GM19397 (cell line): ENCODE measurements around the gene FTL.

Source experiments
- ATAC-seq: cut with Tn5 transposase; IDR thresholded peaks from one replicate; pipeline ENCODE4 v1.9.1; 2021; ENCODE audit warnings: mild to moderate bottlenecking, moderate library complexity; ENCODE audit not compliant: unreplicated experiment

FTL gene

DNA sequence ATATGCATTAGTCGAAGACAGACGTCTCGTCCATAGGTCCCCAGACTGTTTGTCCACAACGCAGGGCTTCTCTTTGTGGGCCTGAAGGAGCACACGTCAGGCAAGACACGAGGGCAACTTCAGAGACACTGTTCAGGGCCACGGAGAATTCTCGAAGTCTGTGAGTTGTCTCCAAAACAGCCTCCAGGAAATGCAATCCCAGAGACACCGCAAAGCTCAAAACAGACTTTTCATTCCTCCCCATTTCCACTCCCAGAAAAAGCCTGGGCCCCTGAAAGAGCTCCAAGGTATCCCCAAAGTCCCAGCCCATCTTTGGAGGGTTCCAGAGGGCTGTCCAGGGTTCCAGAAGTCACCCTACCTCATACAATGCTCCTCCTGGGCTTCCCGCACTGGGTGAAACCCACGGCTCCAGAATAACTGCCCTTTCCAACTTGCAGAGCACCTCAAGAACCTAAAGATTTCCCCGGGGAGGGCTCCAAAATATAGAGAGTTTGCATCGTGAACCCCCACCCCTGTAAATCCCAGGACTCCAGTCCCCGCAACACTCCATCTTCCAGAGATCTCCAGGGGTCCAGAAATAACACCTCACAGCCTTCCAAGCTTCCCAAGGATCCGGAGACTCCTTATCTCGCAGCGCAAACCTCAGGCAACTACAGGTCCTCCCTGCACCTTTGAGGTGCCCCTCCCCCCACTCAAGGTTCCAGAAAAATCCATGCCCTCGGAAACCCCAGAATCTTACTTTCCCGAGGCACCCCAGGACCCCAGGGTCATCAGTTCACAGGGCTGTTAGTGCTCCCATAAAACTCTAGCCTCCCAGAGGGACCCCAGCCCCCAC is 687 bp upstream of the FTL start:
- no peak for ATAC-seq

DNA sequence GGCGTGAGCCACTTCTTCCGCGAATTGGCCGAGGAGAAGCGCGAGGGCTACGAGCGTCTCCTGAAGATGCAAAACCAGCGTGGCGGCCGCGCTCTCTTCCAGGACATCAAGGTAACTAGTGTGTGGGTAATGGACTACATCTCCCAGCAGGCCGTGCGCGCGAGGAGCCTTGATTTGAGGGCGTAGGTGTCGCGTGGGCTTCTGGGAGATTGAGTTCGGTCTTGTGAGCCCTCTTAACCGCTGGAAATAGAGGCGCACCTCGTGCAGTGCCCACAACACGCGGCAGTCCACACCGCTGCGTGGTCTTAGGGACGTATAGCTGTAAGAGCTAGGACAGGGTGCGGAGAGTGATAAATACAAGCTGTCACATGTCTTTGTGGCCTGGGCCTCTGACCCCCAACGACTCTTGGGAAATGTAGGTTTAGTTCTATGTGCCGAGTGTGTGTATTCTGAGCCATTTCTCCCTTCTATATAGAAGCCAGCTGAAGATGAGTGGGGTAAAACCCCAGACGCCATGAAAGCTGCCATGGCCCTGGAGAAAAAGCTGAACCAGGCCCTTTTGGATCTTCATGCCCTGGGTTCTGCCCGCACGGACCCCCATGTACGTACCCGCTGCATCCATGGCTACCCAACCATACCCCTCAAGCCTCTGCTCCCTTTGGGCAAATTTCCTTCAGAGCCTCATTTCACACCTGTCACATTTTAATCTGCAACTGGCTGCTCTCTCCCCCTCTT is 864 bp downstream of the FTL start:
- peak; percentile 27 for ATAC-seq

GRCh38 chr19:48966541-48967345 is 1.6 kb downstream of the FTL start:
- ATAC-seq: no peak

- no peak for ATAC-seq
These were observed 2.5 kb downstream of the FTL start for GRCh38 chr19:48967346-48968178.

GRCh38 chr19:48968179-48968661 is 3.1 kb downstream of the FTL start:
- ATAC-seq: no peak

GRCh38 chr19:48968813-48969218 is 3.7 kb downstream of the FTL start:
- no peak for ATAC-seq

- no peak for ATAC-seq
These were observed 4.4 kb downstream of the FTL start for GRCh38 chr19:48969276-48970138.

- no peak for ATAC-seq
These were observed 5.1 kb downstream of the FTL start for GRCh38 chr19:48970139-48970766.

DNA sequence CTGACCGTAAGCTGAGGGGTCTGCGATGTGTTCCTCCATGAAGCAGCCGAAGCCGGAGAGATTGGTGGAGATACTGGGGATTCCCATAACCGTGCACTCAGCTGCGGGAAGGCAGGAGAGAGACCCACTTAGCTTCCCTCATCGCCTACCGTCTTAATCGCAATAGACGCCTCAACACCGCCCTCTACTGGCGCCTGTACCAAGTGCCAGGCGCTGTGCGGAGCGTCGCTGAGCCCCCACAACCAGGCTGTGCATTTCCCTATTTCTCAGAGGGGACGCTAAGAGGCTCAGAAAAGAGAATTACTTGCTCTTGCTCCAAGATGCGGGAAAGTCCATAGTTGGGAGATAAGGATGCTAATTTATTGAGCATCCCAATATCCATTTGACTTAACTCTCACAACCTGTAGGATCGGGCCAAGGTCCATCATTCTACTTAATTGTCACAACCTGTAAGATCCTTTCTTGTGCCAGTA is 5.8 kb downstream of the FTL start:
- no peak for ATAC-seq

DNA sequence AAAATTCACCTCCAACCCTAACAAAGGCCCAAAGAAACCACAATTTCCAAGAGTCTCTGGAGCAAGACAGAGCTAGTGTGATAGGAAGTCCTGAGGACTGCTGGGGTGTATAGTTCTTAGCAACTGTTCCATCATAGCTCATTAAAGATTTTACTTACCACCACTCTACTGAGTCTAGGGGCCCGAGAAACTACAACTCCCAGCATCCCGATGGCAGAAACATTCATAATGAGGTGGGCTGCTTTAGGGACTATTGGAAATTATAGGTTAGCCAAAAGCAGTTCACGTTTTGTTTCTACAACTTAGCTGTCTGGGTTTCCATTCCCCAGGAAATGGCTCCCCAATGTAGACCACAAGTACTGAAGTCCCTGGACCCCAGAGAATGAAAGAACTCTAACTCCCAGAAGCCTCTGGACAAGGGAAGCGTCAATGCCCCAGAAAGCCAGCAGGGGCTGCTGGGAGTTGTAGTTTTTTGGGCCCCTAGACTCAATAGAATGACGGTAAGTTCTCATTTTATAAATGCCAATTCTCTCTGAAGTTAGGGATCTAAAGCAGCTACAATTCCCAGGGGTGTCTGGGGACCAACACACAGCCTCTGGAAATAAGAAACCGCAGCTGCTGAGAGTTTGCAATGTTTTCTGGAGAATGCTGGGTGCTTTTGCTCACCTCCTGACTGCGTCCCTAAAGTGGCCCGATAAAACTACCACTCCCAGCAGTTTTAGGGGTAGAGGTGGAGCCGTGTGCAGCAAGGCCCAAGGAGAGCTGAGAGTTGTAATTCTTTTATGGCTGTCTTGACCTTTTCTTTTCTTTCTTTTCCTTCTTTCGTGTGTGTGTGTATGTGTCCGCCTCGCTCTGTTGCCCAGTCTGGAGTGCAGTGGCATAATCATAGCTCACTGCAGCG is 11.1 kb downstream of the FTL start:
- no peak for ATAC-seq

DNA sequence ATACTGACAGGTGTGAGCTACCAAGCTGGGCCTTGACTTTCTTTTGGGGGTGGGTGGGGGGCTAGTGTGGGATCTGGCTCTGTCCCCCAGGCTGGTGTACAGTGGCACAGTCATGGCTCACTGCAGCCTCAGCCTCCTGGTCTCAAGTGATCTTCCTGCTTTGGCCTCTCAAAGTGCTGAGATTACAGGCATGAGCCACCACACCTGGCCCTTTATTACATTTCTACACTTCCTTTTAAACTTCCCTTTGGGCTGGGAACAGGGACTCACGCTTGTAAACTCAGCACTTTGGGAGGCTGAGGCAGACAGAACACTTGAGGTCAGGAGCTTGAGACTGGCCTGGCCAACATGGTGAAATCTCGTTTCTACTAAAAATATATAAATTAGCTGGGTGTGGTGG is 12.0 kb downstream of the FTL start:
- ATAC-seq: no peak

DNA sequence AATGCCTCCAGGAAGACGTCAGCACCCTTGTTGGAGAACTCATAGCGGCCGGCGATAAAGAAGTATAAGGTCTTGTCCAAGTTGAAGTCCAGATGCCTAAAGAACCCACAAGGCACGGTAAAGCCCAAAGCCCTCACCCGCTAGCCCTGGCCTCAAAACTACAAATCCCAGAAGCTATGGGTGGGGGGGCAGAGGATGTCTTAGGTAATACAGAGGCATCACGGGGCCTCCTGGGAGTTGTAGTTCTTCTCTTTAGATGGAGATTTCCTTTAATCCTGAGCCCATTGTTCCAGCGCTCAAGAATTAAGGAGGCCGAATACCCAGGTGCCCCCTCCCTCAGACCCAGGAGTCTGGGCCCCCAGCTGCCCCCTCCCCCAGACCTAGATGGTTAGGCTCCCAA is 17.2 kb downstream of the FTL start:
- no peak for ATAC-seq

GRCh38 chr19:48985711-48986110 is 20.6 kb downstream of the FTL start:
- ATAC-seq: no peak

- no peak for ATAC-seq
These were observed 21.1 kb downstream of the FTL start for GRCh38 chr19:48986211-48986610.

DNA sequence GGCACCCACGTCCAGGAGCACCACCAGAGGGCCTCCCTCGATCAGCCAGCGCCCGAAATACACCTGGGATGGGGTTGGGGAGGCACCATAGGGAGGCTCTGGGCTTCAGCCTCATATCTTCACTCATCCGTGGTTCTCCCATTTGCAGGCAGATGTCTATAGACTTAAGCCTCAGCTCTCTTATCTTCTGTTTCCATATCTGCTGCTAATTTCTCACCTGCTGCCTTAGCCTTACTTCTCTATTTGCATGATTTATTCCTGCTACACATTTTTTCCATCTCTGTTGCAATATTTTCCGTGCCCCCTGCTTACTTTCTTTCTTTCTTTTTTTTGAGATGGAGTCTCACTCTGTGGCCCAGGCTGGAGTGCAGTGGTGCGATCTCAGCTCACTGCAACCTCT is 22.2 kb downstream of the FTL start:
- no peak for ATAC-seq

GRCh38 chr19:48988286-48988685 is 23.2 kb downstream of the FTL start:
- ATAC-seq: no peak

DNA sequence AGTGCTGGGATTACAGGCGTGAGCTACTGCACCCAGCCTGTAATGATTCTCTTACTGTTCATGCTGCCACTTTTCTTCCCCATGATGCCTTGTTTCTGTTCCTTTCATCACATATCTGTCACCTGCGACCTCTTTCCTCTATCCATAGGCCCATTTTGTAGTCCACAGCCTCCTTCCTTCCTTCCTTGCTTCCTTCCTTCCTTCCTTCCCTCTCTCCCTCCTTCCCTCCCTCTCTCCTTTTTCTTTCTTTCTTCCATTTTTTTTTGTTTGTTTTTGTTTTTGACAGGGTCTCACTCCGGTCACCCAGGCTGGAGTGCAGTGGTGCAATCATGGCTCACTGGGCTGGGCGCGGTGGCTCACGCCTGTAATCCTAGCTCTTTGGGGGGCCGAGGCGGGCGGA is 23.8 kb downstream of the FTL start:
- no peak for ATAC-seq

GRCh38 chr19:48989701-48990291 is 24.7 kb downstream of the FTL start:
- ATAC-seq: no peak
